ENCODE data around the gene RNF166. TPM values are rescaled to one million over a fixed set of nuclear protein-coding genes. Genes with fewer than 3 reads are reported as not detected.
A peak's percentile ranks its signal among the peaks of the same experiment; 100 is the strongest.

The RNF166 gene
- total RNA-seq, 1 experiment from 2014 or later, result 19.8 TPM

DNA sequence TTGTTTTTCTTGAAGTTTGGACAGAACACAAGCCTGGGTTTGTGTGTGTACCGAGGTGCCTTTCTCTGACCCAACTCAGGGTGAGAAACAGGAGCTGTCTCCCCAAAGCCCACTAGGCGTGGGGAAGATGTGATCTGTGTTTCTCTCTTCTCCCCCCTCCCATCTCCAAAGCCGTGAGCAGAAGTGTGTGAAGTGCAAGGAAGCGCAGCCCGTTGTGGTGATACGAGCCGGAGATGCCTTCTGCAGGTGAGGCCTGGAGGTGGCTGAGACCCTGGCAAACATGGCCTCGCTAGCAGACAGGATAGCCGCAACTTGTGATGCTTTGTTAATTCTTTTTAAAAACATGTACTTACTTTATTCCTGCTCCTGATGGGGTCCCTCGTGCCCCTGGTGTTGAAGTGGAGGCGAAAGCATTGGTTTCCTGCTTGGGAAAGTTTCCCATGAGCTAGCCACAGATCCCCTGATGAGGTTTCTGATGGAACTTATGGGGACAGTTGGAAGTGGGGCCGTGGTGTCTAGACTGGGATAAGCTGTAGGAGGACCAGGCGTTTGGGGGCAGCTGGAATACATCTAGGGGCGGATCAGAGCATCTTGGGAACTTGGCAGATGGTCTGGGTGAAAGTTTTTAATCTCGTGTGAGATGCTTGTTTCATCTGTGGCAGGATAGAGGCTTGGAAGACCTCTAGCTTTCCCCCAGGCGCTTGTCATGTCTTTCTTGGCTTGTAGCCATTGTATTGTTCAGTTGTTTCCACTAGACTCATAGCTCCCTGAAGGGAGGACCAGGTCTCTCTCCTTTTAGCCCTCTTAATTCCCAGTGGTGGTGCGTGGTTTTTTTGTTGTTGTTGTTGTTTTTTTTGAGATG, 988 bp upstream of the RNF166 start:
- H3K27me3 ChIP-seq (ENCODE audit: control insufficient read depth, insufficient read depth, low read length), result no peaks in the 10 kb centered on the region
- H3K27ac ChIP-seq (ENCODE audit: low read length), result peak overlapping the region; percentile 73
- H3K36me3 ChIP-seq (ENCODE audit: control insufficient read depth, insufficient read depth, low read length), result peaks cover 6% of the 10 kb centered on the region; the same call in 1 of the 2 replicates
- H3K4me1 ChIP-seq (ENCODE audit: control insufficient read depth, insufficient read depth, low read length), result peaks cover 9% of the 10 kb centered on the region
- in situ Hi-C loops (cut with HindIII; ENCODE audit: low pct_unique_long_range_greater_than_20kb, low sequenced_read_pairs), result no loop called here
- TSS peak; percentile 82 for BruUV-seq (replicated peaks)
- TF ChIP-seq POLR2AphosphoS5 (IDR thresholded peaks at IDR 0.05; ENCODE audit: low read depth, low read length) (no peak), TCF7L2 (IDR thresholded peaks at IDR 0.05; ENCODE audit: low read depth, low read length) (no peak), SIN3A (IDR thresholded peaks at IDR 0.05; ENCODE audit: borderline replicate concordance, insufficient read depth, low read depth, low read length) (no peak)
- TF ChIP-seq, protein P1, sequence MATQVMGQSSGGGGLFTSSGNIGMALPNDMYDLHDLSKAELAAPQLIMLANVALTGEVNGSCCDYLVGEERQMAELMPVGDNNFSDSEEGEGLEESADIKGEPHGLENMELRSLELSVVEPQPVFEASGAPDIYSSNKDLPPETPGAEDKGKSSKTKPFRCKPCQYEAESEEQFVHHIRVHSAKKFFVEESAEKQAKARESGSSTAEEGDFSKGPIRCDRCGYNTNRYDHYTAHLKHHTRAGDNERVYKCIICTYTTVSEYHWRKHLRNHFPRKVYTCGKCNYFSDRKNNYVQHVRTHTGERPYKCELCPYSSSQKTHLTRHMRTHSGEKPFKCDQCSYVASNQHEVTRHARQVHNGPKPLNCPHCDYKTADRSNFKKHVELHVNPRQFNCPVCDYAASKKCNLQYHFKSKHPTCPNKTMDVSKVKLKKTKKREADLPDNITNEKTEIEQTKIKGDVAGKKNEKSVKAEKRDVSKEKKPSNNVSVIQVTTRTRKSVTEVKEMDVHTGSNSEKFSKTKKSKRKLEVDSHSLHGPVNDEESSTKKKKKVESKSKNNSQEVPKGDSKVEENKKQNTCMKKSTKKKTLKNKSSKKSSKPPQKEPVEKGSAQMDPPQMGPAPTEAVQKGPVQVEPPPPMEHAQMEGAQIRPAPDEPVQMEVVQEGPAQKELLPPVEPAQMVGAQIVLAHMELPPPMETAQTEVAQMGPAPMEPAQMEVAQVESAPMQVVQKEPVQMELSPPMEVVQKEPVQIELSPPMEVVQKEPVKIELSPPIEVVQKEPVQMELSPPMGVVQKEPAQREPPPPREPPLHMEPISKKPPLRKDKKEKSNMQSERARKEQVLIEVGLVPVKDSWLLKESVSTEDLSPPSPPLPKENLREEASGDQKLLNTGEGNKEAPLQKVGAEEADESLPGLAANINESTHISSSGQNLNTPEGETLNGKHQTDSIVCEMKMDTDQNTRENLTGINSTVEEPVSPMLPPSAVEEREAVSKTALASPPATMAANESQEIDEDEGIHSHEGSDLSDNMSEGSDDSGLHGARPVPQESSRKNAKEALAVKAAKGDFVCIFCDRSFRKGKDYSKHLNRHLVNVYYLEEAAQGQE (IDR thresholded peaks at IDR 0.05; ENCODE audit: insufficient read depth in 1 of 2, low read depth in 2 of 2, low read length in 1 of 2), result no peak
- TF ChIP-seq, protein P2, sequence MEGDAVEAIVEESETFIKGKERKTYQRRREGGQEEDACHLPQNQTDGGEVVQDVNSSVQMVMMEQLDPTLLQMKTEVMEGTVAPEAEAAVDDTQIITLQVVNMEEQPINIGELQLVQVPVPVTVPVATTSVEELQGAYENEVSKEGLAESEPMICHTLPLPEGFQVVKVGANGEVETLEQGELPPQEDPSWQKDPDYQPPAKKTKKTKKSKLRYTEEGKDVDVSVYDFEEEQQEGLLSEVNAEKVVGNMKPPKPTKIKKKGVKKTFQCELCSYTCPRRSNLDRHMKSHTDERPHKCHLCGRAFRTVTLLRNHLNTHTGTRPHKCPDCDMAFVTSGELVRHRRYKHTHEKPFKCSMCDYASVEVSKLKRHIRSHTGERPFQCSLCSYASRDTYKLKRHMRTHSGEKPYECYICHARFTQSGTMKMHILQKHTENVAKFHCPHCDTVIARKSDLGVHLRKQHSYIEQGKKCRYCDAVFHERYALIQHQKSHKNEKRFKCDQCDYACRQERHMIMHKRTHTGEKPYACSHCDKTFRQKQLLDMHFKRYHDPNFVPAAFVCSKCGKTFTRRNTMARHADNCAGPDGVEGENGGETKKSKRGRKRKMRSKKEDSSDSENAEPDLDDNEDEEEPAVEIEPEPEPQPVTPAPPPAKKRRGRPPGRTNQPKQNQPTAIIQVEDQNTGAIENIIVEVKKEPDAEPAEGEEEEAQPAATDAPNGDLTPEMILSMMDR (IDR thresholded peaks at IDR 0.05), result no peak
- ChIA-PET POLR2A (no interaction called here), CTCF (interaction anchor here (0.7 kb wide), 1 partner anchor 30 kb away, joined by 4 read pairs; no protein-coding TSS in a partner anchor)
- peak overlapping the region; percentile 85 to 91 for H3K4me3 ChIP-seq (ENCODE audit: low read depth in 2 of 2, low read length in 2 of 2)
- no peak for DNase-seq (ENCODE audit: low read depth, low spot score)
- ATAC-seq, result no peak
- intact Hi-C loops (cut with micrococcal nuclease; ENCODE audit: unreplicated experiment), result no loop called here
- no peaks in the 10 kb centered on the region for H3K9me3 ChIP-seq (ENCODE audit: control insufficient read depth, insufficient read depth, low read depth, low read length)

DNA sequence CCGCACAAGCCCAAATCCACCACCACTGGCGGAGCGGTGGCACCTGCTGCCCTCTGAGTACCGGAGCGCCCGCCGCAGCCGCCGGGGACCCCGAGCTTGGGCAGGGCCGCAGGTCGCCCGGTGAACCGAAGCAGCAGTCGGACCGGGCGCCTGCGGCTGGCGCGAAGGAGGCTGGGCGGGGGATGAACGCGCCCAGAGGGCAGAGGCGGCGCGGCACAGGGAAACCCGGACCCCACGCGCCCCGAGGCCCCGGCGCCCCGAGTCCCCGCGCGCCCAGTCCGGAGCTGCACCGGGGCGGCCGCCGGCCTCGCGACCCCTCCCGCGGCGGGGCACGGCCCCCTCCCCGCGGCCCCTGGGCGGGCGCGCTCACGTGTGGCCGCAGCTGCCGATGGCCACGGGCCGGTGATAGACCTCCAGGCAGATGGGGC, 393 bp downstream of the RNF166 start:
- ATAC-seq, result peak; percentile 39
- peaks cover 9% of the 10 kb centered on the region for H3K4me1 ChIP-seq (ENCODE audit: control insufficient read depth, insufficient read depth, low read length)
- H3K9me3 ChIP-seq (ENCODE audit: control insufficient read depth, insufficient read depth, low read depth, low read length), result no peaks in the 10 kb centered on the region
- intact Hi-C loops (cut with micrococcal nuclease; ENCODE audit: unreplicated experiment), result no loop called here
- in situ Hi-C loops (cut with HindIII; ENCODE audit: low pct_unique_long_range_greater_than_20kb, low sequenced_read_pairs), result no loop called here
- H3K4me3 ChIP-seq (ENCODE audit: low read depth in 2 of 2, low read length in 2 of 2), result peak overlapping the region; percentile 59 to 85
- ChIA-PET POLR2A (interaction anchor here (0.6 kb wide), 1 partner anchor 19 kb away, joined by 4 read pairs; no protein-coding TSS in a partner anchor), CTCF (no interaction called here)
- peak overlapping the region; percentile 59; the same call in 1 of the 2 replicates for H3K27ac ChIP-seq (ENCODE audit: low read length)
- TF ChIP-seq SIN3A (IDR thresholded peaks at IDR 0.05; ENCODE audit: borderline replicate concordance, insufficient read depth, low read depth, low read length) (no peak), TCF7L2 (IDR thresholded peaks at IDR 0.05; ENCODE audit: low read depth, low read length) (no peak), POLR2AphosphoS5 (IDR thresholded peaks at IDR 0.05; ENCODE audit: low read depth, low read length) (no peak)
- TF ChIP-seq, protein P2 (IDR thresholded peaks at IDR 0.05), result no peak
- TF ChIP-seq, protein P1 (IDR thresholded peaks at IDR 0.05; ENCODE audit: insufficient read depth in 1 of 2, low read depth in 2 of 2, low read length in 1 of 2), result no peak
- H3K27me3 ChIP-seq (ENCODE audit: control insufficient read depth, insufficient read depth, low read length), result no peaks in the 10 kb centered on the region
- peaks cover 6% of the 10 kb centered on the region; the same call in 1 of the 2 replicates for H3K36me3 ChIP-seq (ENCODE audit: control insufficient read depth, insufficient read depth, low read length)
- DNase-seq (ENCODE audit: low read depth, low spot score), result no peak
- BruUV-seq (replicated peaks), result no TSS peak
